ENCODE results near the gene SLC22A12.

SLC22A12 gene

GRCh38 chr11:64648551-64648950 is 57.5 kb downstream of the SLC22A12 start:
- Mint-ChIP-seq H3K9me3 (no peaks in the 10 kb centered on the region), H3K4me3 (no peak overlapping the region), H3K27ac (no peak overlapping the region), H3K4me1 (peaks cover 20% of the 10 kb centered on the region), H3K36me3 (no peaks in the 10 kb centered on the region), H3K27me3 (peaks cover 67% of the 10 kb centered on the region)
- ATAC-seq = no peak

- peaks cover 60% of the 10 kb centered on the region for H3K27me3 Mint-ChIP-seq
- no peaks in the 10 kb centered on the region for H3K9me3 Mint-ChIP-seq
- no peak overlapping the region for H3K27ac Mint-ChIP-seq
- H3K4me3 Mint-ChIP-seq = no peak overlapping the region
- peaks cover 23% of the 10 kb centered on the region for H3K4me1 Mint-ChIP-seq
- ATAC-seq = no peak
- H3K36me3 Mint-ChIP-seq = no peaks in the 10 kb centered on the region
These were observed 58.3 kb downstream of the SLC22A12 start for GRCh38 chr11:64649291-64649697.

GRCh38 chr11:64650923-64651523 is 60.0 kb downstream of the SLC22A12 start:
- Mint-ChIP-seq H3K9me3 (no peaks in the 10 kb centered on the region), H3K4me3 (no peak overlapping the region), H3K4me1 (peaks cover 39% of the 10 kb centered on the region), H3K27me3 (peaks cover 43% of the 10 kb centered on the region), H3K27ac (no peak overlapping the region), H3K36me3 (no peaks in the 10 kb centered on the region)
- ATAC-seq = no peak

Data from stimulated activated memory B cell treated with anti-CD40 and anti-IgM and Interleukin-4, amounts not matched to agents 10 μg/mL and 1 μg/mL and 100 μg/mL, for 72 hours (primary cell).